HepG2 (cell line): ENCODE results near the gene TTLL6. TPM values are rescaled to one million over a fixed set of nuclear protein-coding genes. Genes with fewer than 3 reads are reported as not detected.

Source experiments
- ARHGAP35 ChIP-seq: sonication (generic); formaldehyde crosslinking; IDR thresholded peaks from 2 replicates; pipeline ENCODE4 v1.9.0; 2022; ENCODE audit warnings: mild to moderate bottlenecking, inconsistent platforms, moderate library complexity, missing genetic modification reagents, borderline replicate concordance
- ARID2 ChIP-seq: sonication (generic); formaldehyde crosslinking; IDR thresholded peaks from 2 replicates; pipeline ENCODE4 v1.8.1; 2022; ENCODE audit warnings: mild to moderate bottlenecking, missing genetic modification reagents, borderline replicate concordance
- CAMTA2 ChIP-seq: sonication (generic); formaldehyde crosslinking; IDR thresholded peaks from 2 replicates; pipeline ENCODE4 v1.4.0; 2020; ENCODE audit warnings: mild to moderate bottlenecking, missing genetic modification reagents, borderline replicate concordance
- DNMT3B ChIP-seq: conservative IDR thresholded peaks from 2 replicates; pipeline ENCODE4 v1.6.1; 2016; ENCODE audit warnings: missing biosample characterization, control low read depth
- FOSL1 ChIP-seq: sonication (generic); formaldehyde crosslinking; IDR thresholded peaks from 2 replicates; pipeline ENCODE4 v1.9.0; 2021; ENCODE audit warnings: missing genetic modification reagents, borderline replicate concordance
- IRF2 ChIP-seq: IDR thresholded peaks from 2 replicates; pipeline ENCODE4 v1.6.1; 2018; ENCODE audit warnings: missing genetic modification reagents, missing compliant biosample characterization
- JUN ChIP-seq: sonication (generic); formaldehyde crosslinking; IDR thresholded peaks from 2 replicates; pipeline ENCODE4 v1.4.0; 2020; ENCODE audit warnings: mild to moderate bottlenecking, missing genetic modification reagents
- KDM3A ChIP-seq: IDR thresholded peaks from 2 replicates; pipeline ENCODE4 v1.6.1; 2018; ENCODE audit warnings: low read depth, missing compliant biosample characterization
- NR2F6 ChIP-seq, 2 experiments: IDR thresholded peaks; 2 replicates each; pipeline ENCODE4 v1.6.1; 2016; ENCODE audit warnings: antibody characterized with exemption in 1 of 2, mild to moderate bottlenecking in 1 of 2
- RFX3 ChIP-seq: IDR thresholded peaks from 2 replicates; pipeline ENCODE4 v1.6.1; 2016; ENCODE audit warnings: missing biosample characterization, missing genetic modification reagents
- RORA ChIP-seq: sonication (generic); formaldehyde crosslinking; IDR thresholded peaks from 2 replicates; pipeline ENCODE4 v1.5.0; 2020; ENCODE audit warnings: mild to moderate bottlenecking, missing genetic modification reagents, moderate library complexity
- SP5 ChIP-seq: IDR thresholded peaks from 2 replicates; pipeline ENCODE4 v1.6.1; 2016; ENCODE audit warnings: low read depth, borderline replicate concordance
- TCF7L2 ChIP-seq: IDR thresholded peaks from 2 replicates; pipeline ENCODE4 v1.6.1; 2011; ENCODE audit warnings: mild to moderate bottlenecking, low read depth, low read length, moderate library complexity
- ZFP82 ChIP-seq: sonication (generic); formaldehyde crosslinking; IDR thresholded peaks from 2 replicates; pipeline ENCODE4 v1.5.1; 2020; ENCODE audit warnings: mild to moderate bottlenecking, missing genetic modification reagents, borderline replicate concordance
- ZFY ChIP-seq: sonication (generic); formaldehyde crosslinking; IDR thresholded peaks from 2 replicates; pipeline ENCODE4 v1.4.0; 2020; ENCODE audit warnings: missing genetic modification reagents
- ZNF549 ChIP-seq: sonication (generic); formaldehyde crosslinking; IDR thresholded peaks from 2 replicates; pipeline ENCODE4 v1.5.0; 2020; ENCODE audit warnings: missing genetic modification reagents
- ZNF776 ChIP-seq: sonication (generic); formaldehyde crosslinking; IDR thresholded peaks from 2 replicates; pipeline ENCODE4 v1.4.0; 2020; ENCODE audit warnings: mild to moderate bottlenecking, missing genetic modification reagents
- ZNF83 ChIP-seq: sonication (generic); formaldehyde crosslinking; IDR thresholded peaks from 2 replicates; pipeline ENCODE4 v1.4.0; 2020; ENCODE audit warnings: missing genetic modification reagents, mild to moderate bottlenecking, borderline replicate concordance
- ZNF878 ChIP-seq: sonication (generic); formaldehyde crosslinking; IDR thresholded peaks from 2 replicates; pipeline ENCODE4 v1.8.1; 2023; ENCODE audit warnings: mild to moderate bottlenecking, missing genetic modification reagents, moderate library complexity
- polyA plus RNA-seq, 8 experiments: library from polyadenylated mRNA; depleted of rRNA in 3 of 8; stranded (reverse) in 7 of 8; unstranded in 1 of 8; fragments of >200 nt; fragmentation: Illumina TruSeq in 4 of 8; extraction: Trizol in 4 of 8; gene quantifications; 2 replicates each; pipeline versions ENCODE4 v1.2.1 to v1.2.3, GENCODE V29; 2011 to 2016; ENCODE audit warnings: low read depth in 4 of 8, missing spikeins in 1 of 8, mixed read lengths in 1 of 8; ENCODE audit not compliant: insufficient read depth in 1 of 8
- total RNA-seq, 5 experiments: library from RNA; depleted of rRNA; stranded (reverse); fragments of >200 nt; fragmentation: Illumina TruSeq; extraction: Trizol; gene quantifications; 2 replicates each; pipeline ENCODE4 v1.2.3, GENCODE V29; 2016; ENCODE audit warnings: low read depth in 1 of 5
- TF ChIP-seq, protein P1 (sequence below): sonication (generic); formaldehyde crosslinking; IDR thresholded peaks from 2 replicates; pipeline ENCODE4 v1.4.0; 2020; ENCODE audit warnings: missing genetic modification reagents, mild to moderate bottlenecking, borderline replicate concordance
- TF ChIP-seq, protein P2 (sequence below): sonication (generic); formaldehyde crosslinking; conservative IDR thresholded peaks from 2 replicates; pipeline ENCODE4 v1.8.0; 2022; ENCODE audit warnings: missing genetic modification reagents
- TF ChIP-seq, protein P3 (sequence below): sonication (generic); formaldehyde crosslinking; IDR thresholded peaks from 2 replicates; pipeline ENCODE4 v1.8.1; 2023; ENCODE audit warnings: mild to moderate bottlenecking, missing genetic modification reagents
- TF ChIP-seq, protein P4 (sequence below): IDR thresholded peaks from 2 replicates; pipeline ENCODE4 v1.4.0; 2020; ENCODE audit warnings: mild to moderate bottlenecking, missing genetic modification reagents

Gene TTLL6
- total and polyA plus RNA-seq, 2 of the 13 experiments (the other 11 are each of a cell fraction or from before 2014, with no cell fraction given), result 0.04 to 0.08 TPM

DNA sequence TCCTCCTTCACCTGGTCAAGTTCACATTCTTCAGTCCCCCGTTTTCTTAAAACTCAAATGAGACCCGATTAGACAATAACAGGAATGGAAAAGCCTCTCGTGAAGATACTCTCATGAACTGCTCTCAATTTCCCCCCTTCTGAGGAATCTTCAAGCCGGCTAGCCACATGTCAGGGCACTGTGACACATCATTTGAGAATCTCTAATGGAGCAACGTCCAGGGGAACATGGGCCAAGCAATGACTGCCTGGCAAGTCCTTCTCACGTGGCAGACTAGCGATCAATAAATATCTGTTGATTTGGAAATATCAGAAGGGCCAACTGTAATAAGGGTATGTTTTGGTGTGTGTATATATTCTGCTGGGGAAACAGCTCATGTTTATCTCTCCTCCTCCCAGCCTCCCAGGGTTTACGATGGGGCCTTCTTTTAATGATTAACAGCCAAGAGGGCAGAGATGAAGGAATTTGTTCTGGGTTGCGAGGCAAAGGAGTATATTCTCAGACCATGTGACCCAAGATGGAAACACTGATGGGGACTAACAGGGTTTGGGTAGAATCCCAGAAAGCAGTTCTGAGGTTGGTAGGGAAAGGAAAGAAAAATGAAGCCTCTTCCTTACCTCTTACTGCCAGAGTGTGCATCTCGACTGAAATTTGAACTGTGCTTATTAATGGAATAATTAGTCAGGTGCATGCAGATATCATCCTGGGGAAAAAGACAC, 21.4 kb downstream of the TTLL6 start (continued):
- TF ChIP-seq, protein P1, sequence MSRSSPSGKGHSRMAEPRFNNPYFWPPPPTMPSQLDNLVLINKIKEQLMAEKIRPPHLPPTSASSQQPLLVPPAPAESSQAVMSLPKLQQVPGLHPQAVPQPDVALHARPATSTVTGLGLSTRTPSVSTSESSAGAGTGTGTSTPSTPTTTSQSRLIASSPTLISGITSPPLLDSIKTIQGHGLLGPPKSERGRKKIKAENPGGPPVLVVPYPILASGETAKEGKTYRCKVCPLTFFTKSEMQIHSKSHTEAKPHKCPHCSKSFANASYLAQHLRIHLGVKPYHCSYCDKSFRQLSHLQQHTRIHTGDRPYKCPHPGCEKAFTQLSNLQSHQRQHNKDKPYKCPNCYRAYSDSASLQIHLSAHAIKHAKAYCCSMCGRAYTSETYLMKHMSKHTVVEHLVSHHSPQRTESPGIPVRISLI, result no peak
- 0 out of 2 replicates have a peak, but pooled peaks have one; percentile 53 for TF ChIP-seq KDM3A (CRISPR knock-in tag)
- peak; percentile 87 for TF ChIP-seq SP5 (CRISPR knock-in tag)
- TF ChIP-seq, protein P2, sequence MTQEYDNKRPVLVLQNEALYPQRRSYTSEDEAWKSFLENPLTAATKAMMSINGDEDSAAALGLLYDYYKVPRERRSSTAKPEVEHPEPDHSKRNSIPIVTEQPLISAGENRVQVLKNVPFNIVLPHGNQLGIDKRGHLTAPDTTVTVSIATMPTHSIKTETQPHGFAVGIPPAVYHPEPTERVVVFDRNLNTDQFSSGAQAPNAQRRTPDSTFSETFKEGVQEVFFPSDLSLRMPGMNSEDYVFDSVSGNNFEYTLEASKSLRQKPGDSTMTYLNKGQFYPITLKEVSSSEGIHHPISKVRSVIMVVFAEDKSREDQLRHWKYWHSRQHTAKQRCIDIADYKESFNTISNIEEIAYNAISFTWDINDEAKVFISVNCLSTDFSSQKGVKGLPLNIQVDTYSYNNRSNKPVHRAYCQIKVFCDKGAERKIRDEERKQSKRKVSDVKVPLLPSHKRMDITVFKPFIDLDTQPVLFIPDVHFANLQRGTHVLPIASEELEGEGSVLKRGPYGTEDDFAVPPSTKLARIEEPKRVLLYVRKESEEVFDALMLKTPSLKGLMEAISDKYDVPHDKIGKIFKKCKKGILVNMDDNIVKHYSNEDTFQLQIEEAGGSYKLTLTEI (CRISPR knock-in tag), result no peak
- TF ChIP-seq DNMT3B (CRISPR knock-in tag), result no peak
- TF ChIP-seq ZFP82 (CRISPR knock-in tag), result no peak
- TF ChIP-seq, protein P3, sequence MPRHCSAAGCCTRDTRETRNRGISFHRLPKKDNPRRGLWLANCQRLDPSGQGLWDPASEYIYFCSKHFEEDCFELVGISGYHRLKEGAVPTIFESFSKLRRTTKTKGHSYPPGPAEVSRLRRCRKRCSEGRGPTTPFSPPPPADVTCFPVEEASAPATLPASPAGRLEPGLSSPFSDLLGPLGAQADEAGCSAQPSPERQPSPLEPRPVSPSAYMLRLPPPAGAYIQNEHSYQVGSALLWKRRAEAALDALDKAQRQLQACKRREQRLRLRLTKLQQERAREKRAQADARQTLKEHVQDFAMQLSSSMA, result 0 out of 2 replicates have a peak, but pooled peaks have one; percentile 14
- TF ChIP-seq FOSL1 (CRISPR knock-in tag), result peak; percentile 83; the same call in 1 of the 2 replicates
- TF ChIP-seq TCF7L2, result no peak
- TF ChIP-seq ARHGAP35, result no peak
- no peak for TF ChIP-seq RORA (CRISPR knock-in tag)
- no peak for TF ChIP-seq CAMTA2 (CRISPR knock-in tag)
- TF ChIP-seq ZNF878 (CRISPR knock-in tag), result no peak
- peak; percentile 49; the same call in 1 of the 2 replicates for TF ChIP-seq IRF2 (CRISPR knock-in tag)
- TF ChIP-seq ZFY (CRISPR knock-in tag), result 0 out of 2 replicates have a peak, but pooled peaks have one; percentile 34
- TF ChIP-seq JUN, result peak; percentile 78; the same call in 1 of the 2 replicates
- peak; percentile 87; the same call in 1 of the 2 replicates for TF ChIP-seq ARID2 (CRISPR knock-in tag)
- peak; percentile 60 for TF ChIP-seq NR2F6 (IDR thresholded peaks at IDR 0.05)
- peak; percentile 37; the same call in 1 of the 2 replicates for TF ChIP-seq NR2F6 (CRISPR knock-in tag; IDR thresholded peaks at IDR 0.05)
- TF ChIP-seq, protein P4, sequence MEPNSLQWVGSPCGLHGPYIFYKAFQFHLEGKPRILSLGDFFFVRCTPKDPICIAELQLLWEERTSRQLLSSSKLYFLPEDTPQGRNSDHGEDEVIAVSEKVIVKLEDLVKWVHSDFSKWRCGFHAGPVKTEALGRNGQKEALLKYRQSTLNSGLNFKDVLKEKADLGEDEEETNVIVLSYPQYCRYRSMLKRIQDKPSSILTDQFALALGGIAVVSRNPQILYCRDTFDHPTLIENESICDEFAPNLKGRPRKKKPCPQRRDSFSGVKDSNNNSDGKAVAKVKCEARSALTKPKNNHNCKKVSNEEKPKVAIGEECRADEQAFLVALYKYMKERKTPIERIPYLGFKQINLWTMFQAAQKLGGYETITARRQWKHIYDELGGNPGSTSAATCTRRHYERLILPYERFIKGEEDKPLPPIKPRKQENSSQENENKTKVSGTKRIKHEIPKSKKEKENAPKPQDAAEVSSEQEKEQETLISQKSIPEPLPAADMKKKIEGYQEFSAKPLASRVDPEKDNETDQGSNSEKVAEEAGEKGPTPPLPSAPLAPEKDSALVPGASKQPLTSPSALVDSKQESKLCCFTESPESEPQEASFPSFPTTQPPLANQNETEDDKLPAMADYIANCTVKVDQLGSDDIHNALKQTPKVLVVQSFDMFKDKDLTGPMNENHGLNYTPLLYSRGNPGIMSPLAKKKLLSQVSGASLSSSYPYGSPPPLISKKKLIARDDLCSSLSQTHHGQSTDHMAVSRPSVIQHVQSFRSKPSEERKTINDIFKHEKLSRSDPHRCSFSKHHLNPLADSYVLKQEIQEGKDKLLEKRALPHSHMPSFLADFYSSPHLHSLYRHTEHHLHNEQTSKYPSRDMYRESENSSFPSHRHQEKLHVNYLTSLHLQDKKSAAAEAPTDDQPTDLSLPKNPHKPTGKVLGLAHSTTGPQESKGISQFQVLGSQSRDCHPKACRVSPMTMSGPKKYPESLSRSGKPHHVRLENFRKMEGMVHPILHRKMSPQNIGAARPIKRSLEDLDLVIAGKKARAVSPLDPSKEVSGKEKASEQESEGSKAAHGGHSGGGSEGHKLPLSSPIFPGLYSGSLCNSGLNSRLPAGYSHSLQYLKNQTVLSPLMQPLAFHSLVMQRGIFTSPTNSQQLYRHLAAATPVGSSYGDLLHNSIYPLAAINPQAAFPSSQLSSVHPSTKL (CRISPR knock-in tag), result peak; percentile 91
- TF ChIP-seq RFX3, result peak; percentile 47
- TF ChIP-seq ZNF776 (CRISPR knock-in tag), result no peak
- TF ChIP-seq ZNF549 (CRISPR knock-in tag), result no peak
- TF ChIP-seq ZNF83, result no peak
